C1 segment of cervical spinal cord (tissue), 14 donors: ENCODE results near the gene MEIS1.
"Not testable (repeated sequence)": the region's sequence is repeated elsewhere in the genome, so short reads cannot be mapped to it uniquely, and the experiment has no call there.

ENCODE experiments used
- DNase-seq, 14 donors: peaks; one replicate each; lab custom pipeline; 2025; lab: John Stamatoyannopoulos, UW

MEIS1 gene

DNA sequence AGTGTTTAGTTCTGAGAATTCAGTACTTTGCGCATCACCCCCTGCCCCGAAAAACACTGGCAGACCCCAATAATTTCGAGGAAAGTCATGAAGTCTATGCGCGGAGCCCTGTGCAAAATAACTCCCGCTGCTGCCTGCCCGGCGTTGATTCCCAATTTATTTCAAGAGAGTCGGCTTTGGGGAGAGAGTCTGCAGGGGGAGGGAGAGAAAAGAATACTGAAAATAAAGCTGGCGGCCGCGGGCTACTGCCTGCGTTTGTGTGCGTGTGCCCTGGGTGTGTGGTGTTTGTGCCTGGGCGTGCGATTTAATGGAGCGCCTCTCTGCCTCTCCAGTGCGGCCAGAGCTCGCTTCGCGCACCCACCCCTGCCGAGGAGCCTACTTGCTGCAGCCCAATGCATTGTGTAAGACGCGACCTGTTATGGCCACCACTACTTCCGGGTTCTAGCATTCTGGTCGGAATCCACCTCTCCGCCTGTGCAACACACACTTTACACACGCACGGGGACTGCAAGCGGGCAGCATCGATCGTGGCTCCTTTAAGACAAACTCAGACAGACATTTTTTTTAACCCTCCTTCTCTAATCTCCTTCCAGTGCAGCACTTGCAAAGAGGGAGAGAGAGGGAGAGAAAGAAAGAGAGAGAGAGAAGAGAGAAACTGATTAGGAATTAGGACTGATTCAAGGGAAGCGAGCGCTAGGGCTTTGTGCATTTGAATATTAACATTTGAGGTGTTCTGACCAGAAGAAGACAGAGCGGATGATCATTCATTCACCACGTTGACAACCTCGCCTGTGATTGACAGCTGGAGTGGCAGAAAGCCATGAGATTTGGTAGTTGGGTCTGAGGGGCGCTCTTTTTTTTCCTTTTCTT is at the start of gene MEIS1:
Gene MEIS1 (plus strand): TSS at position 447 of the 870 bp plus-strand sequence. CDS start 732 bp downstream, outside the sequence.
- peak; percentile 58 to 98 (median 85) for DNase-seq

- no peak for DNase-seq
Measured at GRCh38 chr2:66387016-66387753, 47.7 kb upstream of the MEIS1 start.

- DNase-seq, result no peak
Measured at GRCh38 chr2:66389651-66390131, 45.2 kb upstream of the MEIS1 start.

GRCh38 chr2:66390152-66390551 is 44.8 kb upstream of the MEIS1 start:
- DNase-seq, result no peak

- no peak for DNase-seq
Measured at GRCh38 chr2:66390811-66391210, 44.1 kb upstream of the MEIS1 start.

GRCh38 chr2:66391240-66391639 is 43.7 kb upstream of the MEIS1 start:
- DNase-seq, result not testable (repeated sequence)

- DNase-seq, result no peak
Measured at GRCh38 chr2:66405473-66405872, 29.5 kb upstream of the MEIS1 start.

GRCh38 chr2:66408905-66409304 is 26.0 kb upstream of the MEIS1 start:
- no peak for DNase-seq

DNA sequence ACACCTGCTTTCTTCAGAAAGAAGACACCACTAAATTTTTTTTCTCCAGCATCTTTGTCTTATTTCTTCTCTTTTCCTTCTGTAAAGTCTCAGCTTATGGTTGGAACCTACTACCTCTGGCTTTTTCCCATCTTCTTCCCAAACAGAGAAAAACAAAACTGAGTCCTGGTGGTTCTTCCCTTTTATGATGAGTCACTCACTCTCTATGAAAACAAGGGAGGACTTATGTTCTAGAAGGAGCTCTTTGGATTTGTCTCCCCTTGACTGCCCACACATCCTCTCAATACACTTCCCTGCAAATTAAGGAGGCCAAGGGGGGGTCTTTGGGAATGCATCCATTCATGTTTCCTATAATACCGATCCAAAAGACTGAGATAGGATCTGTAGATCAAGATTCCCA is 22.1 kb upstream of the MEIS1 start:
- DNase-seq, result no peak

DNA sequence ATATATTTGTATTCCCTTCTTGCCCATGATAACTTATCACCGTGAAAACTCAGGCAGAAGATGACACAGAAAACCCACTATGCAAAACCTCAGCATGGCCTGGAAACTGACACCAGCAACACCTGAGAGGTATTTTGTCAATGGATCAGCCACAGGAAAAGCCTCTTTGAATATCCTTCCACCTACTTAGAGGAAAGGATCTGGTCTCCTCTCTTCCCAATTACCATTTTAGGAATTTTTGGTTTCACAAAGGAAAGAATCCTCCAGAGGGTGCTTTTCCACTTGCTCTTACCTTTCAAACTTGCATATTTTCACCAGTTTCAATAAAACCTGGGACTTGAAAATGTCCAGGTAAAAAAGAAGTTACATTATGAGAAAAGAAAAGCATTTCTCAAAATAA is 20.0 kb upstream of the MEIS1 start:
- DNase-seq, result no peak

DNA sequence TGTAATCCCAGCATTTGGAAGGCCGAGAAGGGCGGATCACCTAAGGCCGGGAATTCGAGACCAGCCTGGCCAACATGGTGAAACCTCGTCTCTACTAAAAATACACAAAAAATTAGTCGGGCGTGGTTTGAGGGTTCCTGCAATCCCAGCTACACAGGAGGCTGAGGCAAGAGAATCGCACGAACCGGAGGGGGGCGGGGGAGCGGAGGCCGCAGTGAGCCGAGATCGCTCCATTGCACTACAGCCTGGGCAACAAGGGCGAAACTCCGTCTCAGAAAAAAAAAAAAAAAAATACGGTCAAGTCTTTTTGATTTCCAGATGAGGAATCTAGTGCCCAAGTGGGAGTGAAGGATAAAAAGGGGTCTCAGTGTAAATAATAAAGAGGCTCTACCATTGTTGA is 16.5 kb upstream of the MEIS1 start:
- DNase-seq, result no peak

- no peak for DNase-seq
Measured at GRCh38 chr2:66421612-66422011, 13.3 kb upstream of the MEIS1 start.

DNA sequence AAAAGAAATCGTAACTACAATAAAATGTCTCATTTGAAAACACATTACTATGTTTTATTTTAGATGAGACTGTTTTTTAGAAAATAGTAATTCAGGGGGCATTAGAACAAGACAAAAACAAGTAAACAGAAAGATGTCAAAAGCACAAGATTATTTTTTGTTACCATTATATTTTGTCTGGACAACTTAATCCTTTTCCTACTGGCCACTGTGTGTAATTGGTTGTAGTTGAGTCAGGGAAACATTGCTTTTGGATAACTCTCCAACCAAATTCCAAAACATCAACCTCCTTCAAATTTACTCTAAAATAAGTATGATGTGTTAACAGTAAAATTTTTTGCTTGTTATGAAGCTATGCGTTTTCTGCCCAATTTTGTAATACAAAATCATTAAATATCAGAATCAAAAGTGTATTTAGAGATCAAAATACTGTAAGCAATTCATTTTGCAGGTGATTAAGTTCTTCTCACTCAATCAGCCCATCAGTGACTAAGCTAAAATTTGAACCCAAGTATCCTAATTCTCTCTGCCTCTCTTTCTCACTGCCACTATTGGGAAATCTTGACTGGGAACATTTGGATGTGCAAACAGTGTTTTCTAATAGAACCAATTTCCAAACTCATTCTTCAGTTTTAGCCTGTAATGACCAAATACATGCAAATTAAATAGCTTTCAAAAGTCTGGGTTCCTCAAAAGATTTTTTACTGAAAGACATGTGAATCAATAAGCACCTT is 11.4 kb upstream of the MEIS1 start:
- no peak for DNase-seq

DNA sequence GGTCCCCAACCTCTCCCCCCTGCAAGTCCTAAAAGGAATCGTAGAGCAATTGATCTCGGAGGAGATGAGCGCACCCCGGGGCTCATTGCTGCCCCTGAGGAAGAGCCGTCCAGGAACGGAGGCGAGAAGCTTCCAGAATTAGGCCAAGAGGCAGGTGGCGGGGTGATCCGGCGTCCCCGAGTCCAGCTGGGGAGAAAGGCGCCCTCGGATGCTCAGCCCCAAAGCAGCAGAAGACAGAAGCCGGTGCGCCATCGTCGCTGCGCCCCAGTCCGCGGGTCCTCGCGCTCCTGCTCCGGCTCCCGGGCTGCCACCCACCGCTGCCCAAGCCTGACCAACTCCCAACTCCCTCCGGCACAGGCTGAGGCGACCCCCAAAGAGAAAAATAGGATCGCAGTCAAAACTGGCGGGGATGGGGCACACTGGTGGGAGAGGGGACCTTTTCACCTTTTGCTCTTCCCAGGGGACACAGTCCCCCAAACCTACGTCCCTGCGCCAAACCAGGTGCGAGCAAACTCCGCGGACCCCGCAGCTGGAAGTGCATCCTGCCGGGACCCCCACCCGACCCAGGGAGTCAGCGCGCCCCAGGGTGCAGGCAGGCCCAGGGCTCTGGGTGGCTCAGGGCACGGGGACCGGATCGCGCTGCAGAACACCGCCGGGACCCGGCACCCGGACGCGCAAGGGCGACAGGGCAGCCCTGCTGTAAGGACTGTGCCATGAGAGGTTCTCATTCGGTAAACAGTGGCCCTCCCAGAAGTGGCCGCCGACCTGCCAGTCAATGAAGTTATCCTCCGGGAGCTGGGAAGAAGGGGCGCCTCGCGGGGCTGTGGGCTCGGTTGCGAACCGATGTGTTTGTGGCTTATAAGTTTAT is 8.4 kb upstream of the MEIS1 start:
- peak in 1 of 14 donors; percentile 70 for DNase-seq

DNA sequence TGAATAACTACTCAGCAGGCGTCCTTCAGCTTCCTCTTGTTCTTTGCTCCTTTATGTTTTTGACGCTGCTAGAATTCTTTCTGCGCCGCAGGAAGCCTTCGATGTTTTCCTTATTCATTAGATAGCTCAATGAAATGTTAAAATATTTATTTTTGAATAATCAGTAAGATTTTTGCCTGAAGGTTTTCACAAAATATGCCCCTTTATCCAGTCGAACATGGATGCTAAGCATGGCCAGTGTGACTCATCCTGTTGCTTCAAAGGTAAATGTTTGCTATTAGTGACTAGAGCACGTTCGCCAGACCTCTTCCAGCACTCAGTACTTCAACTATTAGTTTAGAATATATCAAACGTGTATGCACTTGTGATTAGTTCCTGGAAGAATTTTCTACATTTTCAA is 7.6 kb upstream of the MEIS1 start:
- DNase-seq, result no peak

- DNase-seq, result peak in 3 of 14 donors; percentile 9 to 54 (median 18)
Measured at GRCh38 chr2:66428986-66429612, 5.8 kb upstream of the MEIS1 start.

- no peak for DNase-seq
Measured at GRCh38 chr2:66429693-66430504, 5.0 kb upstream of the MEIS1 start.

DNA sequence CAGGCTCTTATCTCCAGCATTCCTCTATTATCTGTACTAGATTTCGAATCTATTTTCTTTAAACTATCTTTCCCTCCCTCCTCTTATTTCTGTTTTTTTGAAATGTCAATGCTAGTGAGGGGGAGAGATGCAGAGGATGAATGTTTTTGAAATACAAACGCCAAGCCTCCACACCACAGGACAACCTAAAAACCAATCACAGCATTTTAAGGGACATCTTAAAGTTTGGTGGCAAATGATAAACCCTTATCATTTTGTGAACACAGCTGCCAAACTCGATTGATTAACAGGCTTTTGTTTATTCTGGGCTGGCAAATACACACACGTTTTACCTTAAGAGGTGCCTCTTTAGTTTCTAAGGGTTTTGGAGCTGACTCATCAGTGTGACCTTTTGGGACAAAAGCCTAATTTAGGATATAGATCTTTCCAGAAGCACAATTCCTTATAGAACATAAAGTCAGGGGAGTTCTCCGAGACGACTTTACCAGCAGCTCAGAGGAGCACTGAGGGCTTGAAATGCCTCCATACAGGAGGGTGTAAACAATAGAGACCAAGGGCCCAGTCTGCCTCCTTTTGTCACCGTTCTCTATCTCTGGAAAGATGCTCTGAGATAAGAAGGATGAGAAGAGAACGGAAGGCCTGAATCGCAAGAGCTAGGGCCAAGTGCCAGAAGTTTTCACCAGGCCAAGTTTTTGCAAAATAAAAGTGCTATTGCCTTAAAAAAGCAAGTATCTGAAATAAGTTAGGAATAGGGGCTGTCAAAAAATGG is 4.2 kb upstream of the MEIS1 start:
- no peak for DNase-seq

DNA sequence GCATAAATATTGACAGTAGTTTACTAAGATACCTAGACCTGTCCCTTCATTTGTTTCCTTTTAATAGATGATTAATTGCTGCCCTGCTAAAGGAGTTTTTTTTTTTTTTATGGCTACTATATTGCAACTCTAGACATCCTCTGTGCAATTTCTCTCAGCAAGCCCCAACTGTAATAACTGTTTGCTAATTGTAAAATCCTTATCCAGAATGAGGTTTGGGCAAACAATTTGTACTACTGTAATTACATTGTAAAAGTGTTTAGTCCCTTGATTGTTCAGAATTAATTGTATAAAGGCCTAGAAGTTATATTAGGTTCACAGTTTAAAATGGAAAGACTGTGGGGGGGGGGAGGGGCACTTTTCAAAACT is 3.7 kb upstream of the MEIS1 start:
- no peak for DNase-seq
